NCI-H128 (cell line): ENCODE data around the gene DNM2.

ENCODE experiments used
- DNase-seq: peaks from one replicate; lab custom pipeline; 2025; ENCODE audit not compliant: unreplicated experiment; lab: John Stamatoyannopoulos, UW

The DNM2 gene

GRCh38 chr19:10811391-10812111, 93.7 kb downstream of the DNM2 start:
- no peak for DNase-seq

- DNase-seq: no peak
These were observed 94.3 kb downstream of the DNM2 start for GRCh38 chr19:10812196-10812595.

- no peak for DNase-seq
These were observed 95.1 kb downstream of the DNM2 start for GRCh38 chr19:10812902-10813404.

GRCh38 chr19:10815007-10815536, 97.2 kb downstream of the DNM2 start:
- DNase-seq: no peak

GRCh38 chr19:10815969-10816644, 98.2 kb downstream of the DNM2 start:
- no peak for DNase-seq

GRCh38 chr19:10816691-10817090, 98.8 kb downstream of the DNM2 start:
- DNase-seq: no peak

GRCh38 chr19:10817291-10818038, 99.6 kb downstream of the DNM2 start:
- DNase-seq: no peak

GRCh38 chr19:10818301-10819123, 100.6 kb downstream of the DNM2 start:
- DNase-seq: no peak

- DNase-seq: no peak
These were observed 101.5 kb downstream of the DNM2 start for GRCh38 chr19:10819124-10820060.

- DNase-seq: no peak
These were observed 102.3 kb downstream of the DNM2 start for GRCh38 chr19:10820173-10820572.

- DNase-seq: no peak
These were observed 105.8 kb downstream of the DNM2 start for GRCh38 chr19:10823690-10824089.

- no peak for DNase-seq
These were observed 108.4 kb downstream of the DNM2 start for GRCh38 chr19:10826231-10826630.

GRCh38 chr19:10826846-10827245, 109.0 kb downstream of the DNM2 start:
- DNase-seq: no peak

- DNase-seq: no peak
These were observed 111.3 kb downstream of the DNM2 start for GRCh38 chr19:10828981-10829821.

- DNase-seq: no peak
These were observed 112.1 kb downstream of the DNM2 start for GRCh38 chr19:10829967-10830366.

- DNase-seq: no peak
These were observed 112.5 kb downstream of the DNM2 start for GRCh38 chr19:10830370-10830769.

- no peak for DNase-seq
These were observed 113.3 kb downstream of the DNM2 start for GRCh38 chr19:10830931-10831779.
